Measurements from ENCODE around the gene PCDHGA2.

The PCDHGA2 gene

GRCh38 chr5:141338538-141339306 is at the start of gene PCDHGA2:
TSS of gene PCDHGA2 (plus strand) at chr5:141338760.
- TF ChIP-seq GATA2 (IDR thresholded peaks at IDR 0.05; ENCODE audit: low read depth, low read length) (no peak), GATA3 (IDR thresholded peaks at IDR 0.05; ENCODE audit: low read depth, low read length) (no peak)

DNA sequence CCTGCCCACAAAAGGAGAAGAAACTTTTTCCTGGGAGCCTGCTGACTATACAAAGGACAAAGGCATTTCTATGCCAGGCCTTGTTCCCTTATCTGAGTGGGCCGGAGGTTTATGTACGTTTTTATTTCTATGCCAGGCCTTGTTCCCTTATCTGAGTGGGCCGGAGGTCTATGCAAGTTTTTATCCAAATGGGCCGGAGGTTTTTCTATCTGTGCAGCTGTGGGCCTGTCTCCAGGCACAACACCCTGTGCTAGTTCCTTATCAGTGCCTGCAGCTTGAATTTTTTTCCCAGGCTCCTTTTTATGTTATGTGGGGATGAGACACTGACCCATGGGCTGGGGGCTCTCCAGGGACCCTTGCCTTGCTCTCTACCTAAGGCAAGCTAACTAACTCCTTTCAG is 40.2 kb upstream of the PCDHGA2 start:
- TF ChIP-seq GATA3 (IDR thresholded peaks at IDR 0.05; ENCODE audit: low read depth, low read length) (no peak), GATA2 (IDR thresholded peaks at IDR 0.05; ENCODE audit: low read depth, low read length) (no peak)

- no peak for TF ChIP-seq GATA2 (IDR thresholded peaks at IDR 0.05; ENCODE audit: low read depth, low read length)
- no peak for TF ChIP-seq GATA3 (IDR thresholded peaks at IDR 0.05; ENCODE audit: low read depth, low read length)
Observed at GRCh38 chr5:141303756-141304155, 34.8 kb upstream of the PCDHGA2 start, which contains the start of gene SLC25A2. TSS of gene SLC25A2 (minus strand) at chr5:141304049. CDS start at chr5:141303865, 184 bp downstream.

GRCh38 chr5:141306630-141307029 is 31.9 kb upstream of the PCDHGA2 start:
- no peak for TF ChIP-seq GATA2 (IDR thresholded peaks at IDR 0.05; ENCODE audit: low read depth, low read length)
- TF ChIP-seq GATA3 (IDR thresholded peaks at IDR 0.05; ENCODE audit: low read depth, low read length), result no peak

DNA sequence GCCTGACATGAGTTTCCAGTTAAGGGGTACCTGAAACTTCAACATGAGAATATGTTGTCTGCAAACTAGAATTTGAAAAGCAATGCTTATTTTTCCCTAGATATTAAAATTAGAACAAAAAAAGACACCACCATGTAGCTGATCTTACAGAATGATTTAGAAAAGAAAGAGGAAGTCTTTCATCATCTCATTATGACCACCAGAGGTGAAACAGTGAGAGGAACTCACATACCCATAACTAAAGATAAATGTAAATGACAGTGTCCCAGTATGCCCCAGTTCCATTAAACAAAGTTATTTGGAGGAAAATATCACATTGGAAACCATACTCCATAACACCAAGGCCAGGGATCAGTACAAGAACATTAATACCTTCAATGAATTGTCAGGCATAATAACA is 24.8 kb upstream of the PCDHGA2 start:
- no peak for TF ChIP-seq GATA3 (IDR thresholded peaks at IDR 0.05; ENCODE audit: low read depth, low read length)
- TF ChIP-seq GATA2 (IDR thresholded peaks at IDR 0.05; ENCODE audit: low read depth, low read length), result no peak

DNA sequence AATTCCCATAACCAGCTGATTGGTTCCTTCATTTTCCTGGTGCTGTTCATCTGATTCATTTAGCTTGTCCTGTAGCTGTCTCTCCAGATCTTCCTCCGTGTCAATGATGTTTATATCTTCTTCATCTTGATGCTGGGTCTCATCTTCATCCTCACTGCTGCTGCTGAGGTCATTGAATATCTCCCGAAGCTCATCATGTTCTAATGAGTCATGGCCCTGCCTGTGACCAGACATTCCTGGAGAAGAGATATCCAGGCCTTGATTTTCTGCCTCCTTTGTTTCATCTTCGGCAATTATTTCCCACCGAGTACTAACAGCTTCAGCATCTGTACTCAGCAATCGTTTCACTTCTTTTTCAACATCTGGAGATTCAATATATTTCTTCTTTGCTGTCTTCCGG is 19.4 kb upstream of the PCDHGA2 start:
- no peak for TF ChIP-seq GATA3 (IDR thresholded peaks at IDR 0.05; ENCODE audit: low read depth, low read length)
- no peak for TF ChIP-seq GATA2 (IDR thresholded peaks at IDR 0.05; ENCODE audit: low read depth, low read length)

- TF ChIP-seq GATA2 (IDR thresholded peaks at IDR 0.05; ENCODE audit: low read depth, low read length) (no peak), GATA3 (IDR thresholded peaks at IDR 0.05; ENCODE audit: low read depth, low read length) (no peak)
Observed at GRCh38 chr5:141319699-141320098, 18.9 kb upstream of the PCDHGA2 start.

DNA sequence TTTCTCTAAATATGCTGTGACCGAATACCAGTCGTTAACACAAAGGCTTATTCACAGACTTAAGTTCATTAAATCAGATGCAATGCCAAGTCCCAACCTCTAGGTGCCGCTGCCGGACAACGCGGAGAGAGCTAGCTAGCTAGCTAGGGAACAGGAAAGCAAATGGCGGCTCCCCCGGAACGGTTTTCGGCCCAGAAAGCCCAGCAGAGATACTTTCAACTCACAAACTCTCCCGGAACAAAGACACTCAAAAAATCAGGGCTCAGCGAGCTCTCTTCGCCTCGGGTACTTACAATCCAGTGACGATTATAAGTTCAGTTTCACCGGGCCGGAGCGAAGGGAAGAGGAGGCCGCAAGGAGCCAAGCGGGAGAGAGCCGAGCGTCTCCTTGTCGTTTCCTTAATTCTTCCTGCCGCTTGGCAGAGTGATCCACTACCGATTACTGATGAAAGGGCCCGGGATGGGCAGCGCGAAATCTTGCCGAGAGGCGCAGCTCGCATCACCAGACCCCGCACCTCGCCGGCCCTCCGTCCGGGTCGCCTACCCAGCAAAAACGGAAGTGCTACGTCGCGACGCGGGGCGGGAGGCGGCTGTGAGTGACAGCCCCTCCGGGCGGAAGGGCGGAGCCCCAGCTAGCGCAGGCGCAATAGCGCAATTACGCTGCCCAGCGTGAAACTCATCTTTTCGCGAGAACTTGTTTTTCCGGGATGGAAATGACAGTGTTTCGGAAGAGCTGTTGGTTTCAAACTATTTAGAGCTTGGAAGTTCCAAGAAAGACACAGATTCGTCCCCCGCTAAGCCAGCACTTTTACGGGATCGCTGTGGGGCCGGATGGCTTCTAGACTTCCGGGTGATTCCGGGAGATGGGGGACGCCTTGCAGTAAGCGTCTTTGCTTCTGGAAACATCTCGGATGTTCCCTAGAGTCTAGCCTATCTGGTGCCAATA is 18.1 kb upstream of the PCDHGA2 start, which contains the start of gene TAF7:
Gene TAF7, minus strand, starts transcription at position 560 of the 945 bp plus-strand sequence. CDS start 740 bp downstream, outside the sequence.
- TF ChIP-seq GATA3 (IDR thresholded peaks at IDR 0.05; ENCODE audit: low read depth, low read length) (no peak), GATA2 (IDR thresholded peaks at IDR 0.05; ENCODE audit: low read depth, low read length) (no peak)

DNA sequence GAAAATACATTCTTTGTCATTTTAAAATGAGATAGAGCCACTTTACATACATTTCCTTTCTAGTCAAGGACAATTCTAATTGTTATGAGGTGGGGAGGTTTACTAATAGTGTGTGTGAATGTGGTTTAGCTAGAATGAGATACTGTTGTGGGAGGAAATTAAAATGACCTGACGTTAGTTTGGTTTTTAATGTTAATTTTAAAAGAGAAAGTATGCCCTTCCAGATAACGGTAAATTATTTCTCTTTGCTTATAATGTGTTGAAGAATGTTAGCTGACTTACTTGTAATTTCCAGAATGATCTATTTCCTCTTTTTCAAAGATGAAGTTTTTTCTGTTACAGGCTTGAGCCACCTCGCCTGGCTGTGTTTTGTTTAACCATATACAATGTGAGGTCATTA is 16.3 kb upstream of the PCDHGA2 start:
- TF ChIP-seq GATA2 (IDR thresholded peaks at IDR 0.05; ENCODE audit: low read depth, low read length) (no peak), GATA3 (IDR thresholded peaks at IDR 0.05; ENCODE audit: low read depth, low read length) (no peak)

DNA sequence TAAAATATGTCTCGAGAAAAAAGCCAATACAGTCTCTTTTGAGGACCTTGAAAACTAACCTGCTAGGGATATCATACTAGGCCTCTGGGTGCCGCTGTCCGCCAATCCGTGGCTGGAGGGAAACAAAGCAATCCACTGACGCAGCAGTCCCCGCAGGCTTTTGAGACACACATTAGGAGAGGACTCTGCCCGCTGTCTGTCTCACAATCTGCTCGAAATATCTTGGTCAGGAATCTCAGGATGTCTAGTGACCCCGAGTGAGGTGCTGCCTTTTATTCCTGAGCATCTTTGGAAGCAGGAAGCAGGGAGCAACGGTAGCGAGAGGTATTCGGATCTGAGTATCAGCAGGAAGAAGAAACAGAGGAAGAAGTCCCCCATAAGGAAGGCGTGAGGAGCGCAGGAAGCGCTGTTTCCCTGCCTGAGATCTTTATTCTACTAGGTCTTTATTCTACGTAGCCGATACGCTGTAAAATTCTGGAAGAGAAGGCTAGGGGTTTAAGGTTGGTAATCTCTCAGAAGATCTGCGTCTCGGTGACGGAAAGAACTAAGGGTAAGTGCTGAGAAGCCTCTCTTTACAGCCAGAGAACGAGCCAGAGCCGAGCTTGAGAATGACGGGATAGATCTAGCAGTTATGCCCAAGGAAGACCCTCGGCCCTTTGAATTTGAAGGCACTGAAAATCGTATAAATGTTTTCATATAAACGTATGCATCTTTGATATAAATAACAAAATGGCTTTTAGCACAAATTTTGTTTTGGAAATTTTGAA is 12.3 kb upstream of the PCDHGA2 start:
- TF ChIP-seq GATA2 (IDR thresholded peaks at IDR 0.05; ENCODE audit: low read depth, low read length), result no peak
- no peak for TF ChIP-seq GATA3 (IDR thresholded peaks at IDR 0.05; ENCODE audit: low read depth, low read length)

DNA sequence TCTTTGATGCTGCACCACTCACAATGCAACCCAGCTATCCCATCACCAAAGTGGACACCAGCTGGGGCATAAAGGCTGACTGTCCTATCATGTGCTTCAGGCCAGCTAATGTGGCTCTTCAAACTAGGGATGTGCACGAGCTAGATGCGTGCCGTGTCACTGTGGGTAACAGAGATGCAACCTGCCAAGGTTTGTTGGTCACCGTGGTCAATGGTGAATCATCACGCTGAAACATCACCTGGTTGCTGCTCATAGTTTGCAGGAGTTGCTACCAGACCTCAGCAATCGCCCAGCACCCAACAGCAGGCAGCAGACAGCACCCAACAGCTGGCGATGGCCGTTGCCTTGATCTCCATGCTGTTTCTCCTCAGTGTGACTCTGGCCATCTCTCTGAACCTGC is 10.3 kb upstream of the PCDHGA2 start:
- TF ChIP-seq GATA2 (IDR thresholded peaks at IDR 0.05; ENCODE audit: low read depth, low read length) (no peak), GATA3 (IDR thresholded peaks at IDR 0.05; ENCODE audit: low read depth, low read length) (no peak)

DNA sequence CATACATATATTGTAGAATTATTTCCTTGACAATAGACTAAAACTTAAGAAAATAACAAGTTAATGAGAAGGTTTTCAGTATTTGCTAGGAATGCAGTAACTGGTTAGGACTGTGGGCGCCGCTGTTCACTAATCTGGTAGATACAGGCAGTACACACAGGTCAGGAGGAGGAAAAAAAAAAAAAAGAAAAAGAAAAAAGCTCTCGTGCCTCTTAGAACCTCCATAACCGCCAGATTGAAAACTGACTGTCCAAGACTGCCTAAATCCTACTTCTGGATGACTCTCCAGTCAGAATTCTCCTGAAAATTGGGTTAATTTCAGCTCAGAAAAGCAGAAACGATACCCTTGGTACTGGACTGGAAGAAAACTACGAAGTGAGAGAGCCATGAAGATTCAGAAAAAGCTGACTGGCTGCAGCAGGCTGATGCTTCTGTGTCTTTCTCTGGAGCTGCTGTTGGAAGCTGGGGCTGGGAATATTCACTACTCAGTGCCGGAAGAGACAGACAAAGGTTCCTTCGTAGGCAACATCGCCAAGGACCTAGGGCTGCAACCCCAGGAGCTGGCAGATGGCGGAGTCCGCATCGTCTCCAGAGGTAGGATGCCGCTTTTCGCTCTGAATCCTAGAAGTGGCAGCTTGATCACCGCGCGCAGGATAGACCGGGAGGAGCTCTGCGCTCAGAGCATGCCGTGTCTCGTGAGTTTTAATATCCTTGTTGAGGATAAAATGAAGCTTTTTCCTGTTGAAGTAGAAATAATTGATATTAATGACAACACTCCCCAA is 8.1 kb upstream of the PCDHGA2 start, which contains the start of gene PCDHGA1:
Gene PCDHGA1, plus strand, starts transcription at position 216 of the 782 bp plus-strand sequence.
- no peak for TF ChIP-seq GATA2 (IDR thresholded peaks at IDR 0.05; ENCODE audit: low read depth, low read length)
- TF ChIP-seq GATA3 (IDR thresholded peaks at IDR 0.05; ENCODE audit: low read depth, low read length), result no peak

DNA sequence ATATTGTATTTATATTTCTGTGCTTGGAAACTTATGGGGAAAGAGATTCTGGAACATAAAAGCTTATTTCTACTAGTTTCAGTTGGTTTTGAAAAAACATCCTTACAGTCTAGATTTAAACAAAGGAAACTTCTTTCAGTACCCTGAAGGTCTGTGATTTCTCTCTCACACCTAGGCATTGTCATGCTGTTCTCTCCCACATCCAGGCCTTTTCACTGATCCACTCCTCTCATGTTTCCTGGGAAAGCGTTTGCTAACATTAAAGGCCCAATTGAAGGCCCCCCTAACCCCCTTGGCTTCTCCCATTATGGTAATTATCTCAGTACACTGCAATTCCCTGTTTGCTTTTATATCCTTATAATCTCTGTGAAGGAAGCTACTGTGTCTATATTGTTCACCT is 4.2 kb downstream of the PCDHGA2 start:
- TF ChIP-seq GATA2 (IDR thresholded peaks at IDR 0.05; ENCODE audit: low read depth, low read length), result no peak
- TF ChIP-seq GATA3 (IDR thresholded peaks at IDR 0.05; ENCODE audit: low read depth, low read length), result no peak

All from SH-SY5Y (cell line).